HEK293T (cell line): ENCODE results near the gene C2CD3.

ENCODE experiments used
- CTCF ChIA-PET: fragments of 350-600 bp; formaldehyde crosslinking; extraction: SDS; loops from one replicate; lab custom pipeline; 2021; ENCODE audit warnings: antibody characterized with exemption, inconsistent platforms; lab: Yijun Ruan, JAX
- POLR2A ChIA-PET: fragments of 350-600 bp; formaldehyde crosslinking; extraction: SDS; loops from one replicate; lab custom pipeline; 2020; ENCODE audit warnings: antibody characterized with exemption, inconsistent platforms; lab: Yijun Ruan, JAX
- DNase-seq: peaks from one replicate; pipeline ENCODE4 v3.0.0; 2012; ENCODE audit warnings: mixed read lengths; ENCODE audit errors: extremely low spot score
- ARNT ChIP-seq: fragments of 450-650 bp; IDR thresholded peaks from 2 replicates; pipeline ENCODE4 v1.6.1; 2017; ENCODE audit warnings: mild to moderate bottlenecking
- BHLHE40 ChIP-seq: fragments of 450-650 bp; IDR thresholded peaks from 2 replicates; pipeline ENCODE4 v1.6.1; 2016; ENCODE audit warnings: mild to moderate bottlenecking, moderate library complexity, borderline replicate concordance
- CTBP1 ChIP-seq: fragments of 450-650 bp; IDR thresholded peaks from 2 replicates; pipeline ENCODE4 v1.6.1; 2016; ENCODE audit warnings: borderline replicate concordance
- ELF4 ChIP-seq: fragments of 450-650 bp; IDR thresholded peaks from 2 replicates; pipeline ENCODE4 v1.6.1; 2017; ENCODE audit warnings: antibody characterized with exemption
- FOXA1 ChIP-seq: fragments of 450-650 bp; IDR thresholded peaks from 2 replicates; pipeline ENCODE4 v1.6.1; 2016; ENCODE audit warnings: mild to moderate bottlenecking
- FOXK2 ChIP-seq: fragments of 450-650 bp; IDR thresholded peaks from 2 replicates; pipeline ENCODE4 v1.6.1; 2016; ENCODE audit warnings: mild to moderate bottlenecking
- FOXM1 ChIP-seq: fragments of 450-650 bp; IDR thresholded peaks from 2 replicates; pipeline ENCODE4 v1.6.1; 2017; ENCODE audit warnings: mild to moderate bottlenecking, borderline replicate concordance
- HDGF ChIP-seq: fragments of 450-650 bp; IDR thresholded peaks from 2 replicates; pipeline ENCODE4 v1.6.1; 2017; ENCODE audit warnings: antibody characterized with exemption, borderline replicate concordance
- L3MBTL2 ChIP-seq: fragments of 450-650 bp; conservative IDR thresholded peaks from 2 replicates; pipeline ENCODE4 v1.6.1; 2016; ENCODE audit warnings: mild to moderate bottlenecking
- LEF1 ChIP-seq: fragments of 450-650 bp; IDR thresholded peaks from 2 replicates; pipeline ENCODE4 v1.6.1; 2017; ENCODE audit warnings: mild to moderate bottlenecking, borderline replicate concordance
- NFRKB ChIP-seq: fragments of 450-650 bp; IDR thresholded peaks from 2 replicates; pipeline ENCODE4 v1.6.1; 2016; ENCODE audit warnings: mild to moderate bottlenecking, moderate library complexity
- PKNOX1 ChIP-seq: fragments of 450-650 bp; IDR thresholded peaks from 2 replicates; pipeline ENCODE4 v1.6.1; 2016
- SP1 ChIP-seq: fragments of 450-650 bp; IDR thresholded peaks from 2 replicates; pipeline ENCODE4 v1.6.1; 2017
- SUZ12 ChIP-seq: fragments of 450-650 bp; IDR thresholded peaks from 2 replicates; pipeline ENCODE4 v1.6.1; 2016; ENCODE audit warnings: mild to moderate bottlenecking
- TARDBP ChIP-seq: fragments of 450-650 bp; IDR thresholded peaks from 2 replicates; pipeline ENCODE4 v1.6.1; 2016
- ZNF384 ChIP-seq: fragments of 450-650 bp; IDR thresholded peaks from 2 replicates; pipeline ENCODE4 v1.6.1; 2016

The C2CD3 gene

GRCh38 chr11:74112877-74113276 is 57.9 kb downstream of the C2CD3 start:
- CTCF ChIA-PET: no interaction called here
- POLR2A ChIA-PET: no interaction called here
- no peak for DNase-seq

GRCh38 chr11:74106124-74106523 is 64.7 kb downstream of the C2CD3 start:
- TF ChIP-seq SUZ12 (no peak), PKNOX1 (no peak), FOXK2 (no peak), LEF1 (no peak), L3MBTL2 (no peak), CTBP1 (no peak), ELF4 (no peak), ZNF384 (no peak), ARNT (no peak), FOXM1 (no peak), HDGF (no peak), BHLHE40 (no peak), TARDBP (no peak), SP1 (no peak), NFRKB (no peak), FOXA1 (no peak)
- DNase-seq: no peak
- CTCF ChIA-PET: no interaction called here
- POLR2A ChIA-PET: no interaction called here

More at GRCh38 chr11:74112877-74113276, 57.9 kb downstream of the C2CD3 start:
- TF ChIP-seq FOXK2 (no peak), FOXM1 (no peak), TARDBP (no peak), BHLHE40 (no peak), ZNF384 (no peak), SP1 (no peak), HDGF (no peak), LEF1 (no peak), NFRKB (no peak), FOXA1 (no peak), SUZ12 (no peak), PKNOX1 (no peak), ARNT (no peak), CTBP1 (no peak), L3MBTL2 (no peak), ELF4 (no peak)

GRCh38 chr11:74102321-74102720 is 68.5 kb downstream of the C2CD3 start:
- ChIA-PET POLR2A (no interaction called here), CTCF (no interaction called here)
- no peak for TF ChIP-seq CTBP1
- no peak for DNase-seq

- TF ChIP-seq LEF1 (no peak), FOXK2 (no peak), NFRKB (no peak), L3MBTL2 (no peak), SP1 (no peak), FOXM1 (no peak), HDGF (no peak), FOXA1 (no peak), CTBP1 (no peak), BHLHE40 (no peak), ARNT (no peak), ELF4 (no peak), SUZ12 (no peak), TARDBP (no peak), ZNF384 (no peak), PKNOX1 (no peak)
- ChIA-PET POLR2A (no interaction called here), CTCF (no interaction called here)
- DNase-seq: no peak
Measured at GRCh38 chr11:74100735-74101134, 70.1 kb downstream of the C2CD3 start.

- CTCF ChIA-PET: no interaction called here
- POLR2A ChIA-PET: no interaction called here
- TF ChIP-seq SUZ12 (no peak), LEF1 (no peak)
- DNase-seq: no peak
Measured at GRCh38 chr11:74100231-74100630, 70.6 kb downstream of the C2CD3 start.

- CTCF ChIA-PET: no interaction called here
- TF ChIP-seq TARDBP (no peak), ZNF384 (no peak), FOXM1 (no peak), HDGF (no peak), FOXK2 (no peak), LEF1 (no peak), L3MBTL2 (no peak)
- no peak for DNase-seq
- POLR2A ChIA-PET: no interaction called here
Measured at GRCh38 chr11:74097686-74098237, 73.0 kb downstream of the C2CD3 start.

- POLR2A ChIA-PET: no interaction called here
- no peak for TF ChIP-seq ELF4
- TF ChIP-seq ARNT: no peak
- no peak for TF ChIP-seq NFRKB
- no peak for TF ChIP-seq FOXA1
- TF ChIP-seq HDGF: no peak
- no peak for TF ChIP-seq FOXK2
- no peak for TF ChIP-seq TARDBP
- CTCF ChIA-PET: no interaction called here
- DNase-seq: no peak
Measured at GRCh38 chr11:74094393-74094792, 76.4 kb downstream of the C2CD3 start.
